Stimulated activated CD8-positive, alpha-beta memory T cell treated with anti-CD3 and anti-CD28 coated beads, Interleukin-7, amount 100 ng/mL, for 24 hours (primary cell): ENCODE measurements around the gene MBNL1.
"Not testable (repeated sequence)": the region's sequence is repeated elsewhere in the genome, so short reads cannot be mapped to it uniquely, and the experiment has no call there.

Experiments used
- DNase-seq: peaks from one replicate; pipeline ENCODE4 v3.0.0-alpha.2; 2020; ENCODE audit warnings: low read depth

Gene MBNL1

GRCh38 chr3:152379415-152380042, 110.8 kb downstream of the MBNL1 start:
- no peak for DNase-seq

GRCh38 chr3:152380043-152380442, 111.3 kb downstream of the MBNL1 start:
- no peak for DNase-seq

- DNase-seq: no peak
These were observed 113.2 kb downstream of the MBNL1 start for GRCh38 chr3:152381881-152382295.

GRCh38 chr3:152382312-152383135, 113.8 kb downstream of the MBNL1 start:
- DNase-seq: no peak

GRCh38 chr3:152383136-152383606, 114.4 kb downstream of the MBNL1 start:
- DNase-seq: no peak

GRCh38 chr3:152384412-152384811, 115.7 kb downstream of the MBNL1 start:
- no peak for DNase-seq

GRCh38 chr3:152385761-152386160, 117.0 kb downstream of the MBNL1 start:
- no peak for DNase-seq

- no peak for DNase-seq
These were observed 117.5 kb downstream of the MBNL1 start for GRCh38 chr3:152386208-152386607.

GRCh38 chr3:152388631-152389030, 119.9 kb downstream of the MBNL1 start:
- DNase-seq: no peak

GRCh38 chr3:152389316-152389934, 120.7 kb downstream of the MBNL1 start:
- DNase-seq: no peak

- DNase-seq: no peak
These were observed 121.9 kb downstream of the MBNL1 start for GRCh38 chr3:152390647-152391046.

GRCh38 chr3:152391671-152392070, 122.9 kb downstream of the MBNL1 start:
- no peak for DNase-seq

GRCh38 chr3:152392272-152392880, 123.6 kb downstream of the MBNL1 start:
- DNase-seq: no peak

GRCh38 chr3:152394246-152394645, 125.5 kb downstream of the MBNL1 start:
- DNase-seq: no peak

- DNase-seq: no peak
These were observed 127.0 kb downstream of the MBNL1 start for GRCh38 chr3:152395764-152396163.

- DNase-seq: no peak
These were observed 128.1 kb downstream of the MBNL1 start for GRCh38 chr3:152396867-152397266.

GRCh38 chr3:152397348-152397747, 128.6 kb downstream of the MBNL1 start:
- not testable (repeated sequence) for DNase-seq

GRCh38 chr3:152398495-152398894, 129.8 kb downstream of the MBNL1 start:
- DNase-seq: no peak

GRCh38 chr3:152399374-152399773, 130.6 kb downstream of the MBNL1 start:
- no peak for DNase-seq

GRCh38 chr3:152400887-152401286, 132.2 kb downstream of the MBNL1 start:
- DNase-seq: no peak

- no peak for DNase-seq
These were observed 134.1 kb downstream of the MBNL1 start for GRCh38 chr3:152402695-152403451.

- DNase-seq: no peak
These were observed 134.9 kb downstream of the MBNL1 start for GRCh38 chr3:152403632-152404066.
